GM18520 (cell line): ENCODE results near the gene DNAJC13.

Experiments
- ATAC-seq: cut with Tn5 transposase; IDR thresholded peaks from one replicate; pipeline ENCODE4 v1.9.1; 2021; ENCODE audit not compliant: unreplicated experiment

The DNAJC13 gene

DNA sequence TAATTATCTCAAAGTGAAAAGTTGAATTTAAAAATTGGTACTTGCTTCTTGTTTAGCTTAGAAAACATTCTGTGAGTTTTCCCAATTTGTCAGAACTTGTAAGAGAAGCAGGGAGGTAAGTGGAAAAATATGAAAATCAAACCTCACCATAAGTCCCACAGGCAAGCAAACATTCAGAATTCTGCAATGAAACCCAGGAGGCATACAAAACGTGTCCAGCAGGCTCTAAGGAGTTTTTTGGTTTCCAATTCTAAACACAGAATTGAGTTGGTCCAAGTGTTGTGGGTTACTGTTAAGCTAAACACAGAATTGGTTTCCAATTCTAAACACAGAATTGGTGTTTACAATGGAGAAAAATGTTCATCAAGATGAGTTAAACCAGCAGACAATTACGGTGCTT lies 152.7 kb downstream of the DNAJC13 start:
- ATAC-seq = no peak

- ATAC-seq = no peak
These were observed 156.5 kb downstream of the DNAJC13 start for GRCh38 chr3:132573797-132574211.

DNA sequence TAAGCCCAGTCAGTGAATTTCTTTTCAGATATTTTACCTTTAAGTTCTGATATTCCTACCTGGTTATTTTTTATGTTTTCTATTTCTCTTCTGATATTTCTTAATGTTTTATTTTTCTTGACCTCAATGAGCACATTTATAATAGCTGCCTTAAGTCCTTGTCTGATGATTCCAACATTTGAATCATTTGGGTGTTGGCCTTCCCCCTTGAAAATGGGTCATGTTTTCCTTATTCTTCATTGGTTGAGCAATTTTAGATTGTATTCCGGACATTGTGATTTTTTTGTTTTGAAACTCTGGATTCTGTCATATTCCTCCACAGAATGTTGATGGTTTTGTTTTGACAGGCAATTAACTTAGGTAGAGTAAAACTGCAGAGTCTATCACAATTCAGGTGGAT lies 170.1 kb downstream of the DNAJC13 start:
- ATAC-seq = no peak
